Measurements from ENCODE around the gene MAP2K5. TPM values are rescaled to one million over a fixed set of nuclear protein-coding genes. Genes with fewer than 3 reads are reported as not detected.

Gene MAP2K5
- total and polyA plus RNA-seq, 9 of the 15 experiments (the other 6 are each of a cell fraction or from before 2014, with no cell fraction given) = 0.41 to 16.5 (median 7.5) TPM

DNA sequence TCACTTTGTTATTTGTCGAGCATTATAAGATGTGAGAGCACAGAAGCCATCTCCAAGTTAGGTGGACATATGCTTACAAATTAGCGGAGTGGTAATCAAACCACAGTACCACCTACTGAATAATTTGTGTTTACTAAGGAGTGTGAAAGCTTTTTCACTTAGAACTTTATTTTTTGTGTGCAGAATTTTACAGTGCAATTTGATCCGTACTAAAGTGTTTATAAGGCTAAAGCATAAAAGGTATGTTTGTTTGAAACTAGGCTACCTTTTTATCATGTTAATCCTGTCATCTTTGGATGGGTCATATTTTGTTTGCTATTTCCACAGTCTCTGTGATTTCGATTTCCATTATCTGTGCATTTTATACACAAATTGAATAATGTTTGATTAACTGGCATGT, 37.5 kb downstream of the MAP2K5 start (continued):
- TF ChIP-seq, protein P1, sequence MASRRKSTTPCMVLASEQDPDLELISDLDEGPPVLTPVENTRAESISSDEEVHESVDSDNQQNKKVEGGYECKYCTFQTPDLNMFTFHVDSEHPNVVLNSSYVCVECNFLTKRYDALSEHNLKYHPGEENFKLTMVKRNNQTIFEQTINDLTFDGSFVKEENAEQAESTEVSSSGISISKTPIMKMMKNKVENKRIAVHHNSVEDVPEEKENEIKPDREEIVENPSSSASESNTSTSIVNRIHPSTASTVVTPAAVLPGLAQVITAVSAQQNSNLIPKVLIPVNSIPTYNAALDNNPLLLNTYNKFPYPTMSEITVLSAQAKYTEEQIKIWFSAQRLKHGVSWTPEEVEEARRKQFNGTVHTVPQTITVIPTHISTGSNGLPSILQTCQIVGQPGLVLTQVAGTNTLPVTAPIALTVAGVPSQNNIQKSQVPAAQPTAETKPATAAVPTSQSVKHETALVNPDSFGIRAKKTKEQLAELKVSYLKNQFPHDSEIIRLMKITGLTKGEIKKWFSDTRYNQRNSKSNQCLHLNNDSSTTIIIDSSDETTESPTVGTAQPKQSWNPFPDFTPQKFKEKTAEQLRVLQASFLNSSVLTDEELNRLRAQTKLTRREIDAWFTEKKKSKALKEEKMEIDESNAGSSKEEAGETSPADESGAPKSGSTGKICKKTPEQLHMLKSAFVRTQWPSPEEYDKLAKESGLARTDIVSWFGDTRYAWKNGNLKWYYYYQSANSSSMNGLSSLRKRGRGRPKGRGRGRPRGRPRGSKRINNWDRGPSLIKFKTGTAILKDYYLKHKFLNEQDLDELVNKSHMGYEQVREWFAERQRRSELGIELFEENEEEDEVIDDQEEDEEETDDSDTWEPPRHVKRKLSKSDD (conservative IDR thresholded peaks at IDR 0.05; ENCODE audit: low read length) = no peak

GRCh38 chr15:67584157-67584556, 41.7 kb downstream of the MAP2K5 start:
- H3K9me3 ChIP-seq (replicated peaks; ENCODE audit: control insufficient read depth, insufficient read depth, low read depth, low read length) = no peaks in the 10 kb centered on the region
- CTCF ChIA-PET (ENCODE audit: low intra/inter-chr PET ratio) = no interaction called here
- H3K4me3 ChIP-seq = no peak overlapping the region
- intact Hi-C loops (cut with micrococcal nuclease) (no loop called here), in situ Hi-C loops (cut with MboI) (no loop called here)
- WGBS (ENCODE audit: insufficient coverage, low coverage, missing lambda C conversion rate) = 63% methylated on average over 2 of the region's 2 CpGs
- no peak for FAIRE-seq
- H3K36me3 ChIP-seq (ENCODE audit: control insufficient read depth, insufficient read depth, low read length) = peaks cover 10% of the 10 kb centered on the region; the same call in 1 of the 3 replicates
- DNase-seq (ENCODE audit: extremely low read depth in 1 of 4, low spot score in 3 of 4) = no peak
- no peak overlapping the region for H2AFZ ChIP-seq (ENCODE audit: low read depth, low read length)
- TF ChIP-seq ETV5 (CRISPR knock-in tag; IDR thresholded peaks at IDR 0.05; ENCODE audit: low read depth) (no peak), ZNF431 (CRISPR knock-in tag; IDR thresholded peaks at IDR 0.05) (no peak), NR2F6 (CRISPR knock-in tag; IDR thresholded peaks at IDR 0.05) (no peak), ILF3 (IDR thresholded peaks at IDR 0.05; ENCODE audit: borderline replicate concordance) (no peak), ZNF668 (CRISPR knock-in tag; IDR thresholded peaks at IDR 0.05) (no peak), ZNF561 (CRISPR knock-in tag; conservative IDR thresholded peaks at IDR 0.05) (no peak), GTF2F1 (IDR thresholded peaks at IDR 0.05; ENCODE audit: low read depth, low read length) (no peak), MAFK (IDR thresholded peaks at IDR 0.05; ENCODE audit: low read length) (no peak), ZNF592 (IDR thresholded peaks at IDR 0.05) (no peak), JUNB (CRISPR knock-in tag; conservative IDR thresholded peaks at IDR 0.05) (no peak), DEAF1 (CRISPR knock-in tag; IDR thresholded peaks at IDR 0.05) (no peak)
- TF ChIP-seq, protein P2, sequence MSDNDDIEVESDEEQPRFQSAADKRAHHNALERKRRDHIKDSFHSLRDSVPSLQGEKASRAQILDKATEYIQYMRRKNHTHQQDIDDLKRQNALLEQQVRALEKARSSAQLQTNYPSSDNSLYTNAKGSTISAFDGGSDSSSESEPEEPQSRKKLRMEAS (CRISPR knock-in tag; IDR thresholded peaks at IDR 0.05) = no peak
- no peaks in the 10 kb centered on the region for H3K4me1 ChIP-seq (replicated peaks in 1 of 2; ENCODE audit: control insufficient read depth in 2 of 2, insufficient read depth in 2 of 2, low read length in 2 of 2)
- no peak overlapping the region for H3K27ac ChIP-seq (ENCODE audit: extremely low read depth, low read depth, low read length)
- no TSS peak for BruUV-seq (replicated peaks)
- H3K9ac ChIP-seq (ENCODE audit: insufficient read depth in 1 of 2, low read depth in 2 of 2, low read length in 2 of 2) = no peak overlapping the region
- H3K27me3 ChIP-seq (ENCODE audit: control insufficient read depth in 2 of 2, insufficient read depth in 2 of 2, low read length in 2 of 2) = no peaks in the 10 kb centered on the region
- POLR2A ChIA-PET = no interaction called here
- no peaks in the 10 kb centered on the region for H4K20me1 ChIP-seq (replicated peaks; ENCODE audit: control insufficient read depth, insufficient read depth, low read length)
- ATAC-seq = no peak
- no peaks in the 10 kb centered on the region for H3K79me2 ChIP-seq (ENCODE audit: control insufficient read depth, insufficient read depth, low read length)
- no peaks in the 10 kb centered on the region for H3K9me1 ChIP-seq (ENCODE audit: control insufficient read depth, insufficient read depth, low read length)
- no peak overlapping the region for H3K4me2 ChIP-seq (ENCODE audit: insufficient read depth, low read length)
